Putamen (tissue), 1 donor: ENCODE measurements around the gene ASB13.

Experiments used
- DNase-seq: peaks from one replicate; pipeline ENCODE4 v3.0.0-alpha.2; 2016; ENCODE audit warnings: low spot score

The ASB13 gene

GRCh38 chr10:5647507-5648240 is 18.7 kb downstream of the ASB13 start:
- DNase-seq = no peak

- DNase-seq = no peak
Observed at GRCh38 chr10:5645944-5646617, 20.3 kb downstream of the ASB13 start.

GRCh38 chr10:5645375-5645774 is 21.0 kb downstream of the ASB13 start:
- no peak for DNase-seq

- no peak for DNase-seq
Observed at GRCh38 chr10:5644930-5645329, 21.5 kb downstream of the ASB13 start.

- no peak for DNase-seq
Observed at GRCh38 chr10:5643346-5644067, 22.9 kb downstream of the ASB13 start.

- no peak for DNase-seq
Observed at GRCh38 chr10:5641501-5641900, 24.9 kb downstream of the ASB13 start.

- no peak for DNase-seq
Observed at GRCh38 chr10:5640501-5640900, 25.9 kb downstream of the ASB13 start.

GRCh38 chr10:5640036-5640435 is 26.4 kb downstream of the ASB13 start:
- no peak for DNase-seq

GRCh38 chr10:5639066-5639465 is 27.3 kb downstream of the ASB13 start:
- DNase-seq = no peak

- DNase-seq = no peak
Observed at GRCh38 chr10:5638494-5638893, 27.9 kb downstream of the ASB13 start.

- no peak for DNase-seq
Observed at GRCh38 chr10:5634918-5635317, 31.5 kb downstream of the ASB13 start.

GRCh38 chr10:5633166-5633749 is 33.1 kb downstream of the ASB13 start:
- no peak for DNase-seq

GRCh38 chr10:5632446-5632845 is 33.9 kb downstream of the ASB13 start:
- no peak for DNase-seq

GRCh38 chr10:5631936-5632335 is 34.5 kb downstream of the ASB13 start:
- no peak for DNase-seq

GRCh38 chr10:5630112-5630436 is 36.3 kb downstream of the ASB13 start:
- DNase-seq = no peak

- DNase-seq = peak; percentile 69
Observed at GRCh38 chr10:5629303-5630111, 36.9 kb downstream of the ASB13 start.

- no peak for DNase-seq
Observed at GRCh38 chr10:5628451-5629302, 37.7 kb downstream of the ASB13 start.

GRCh38 chr10:5627486-5628044 is 38.8 kb downstream of the ASB13 start:
- no peak for DNase-seq

- DNase-seq = no peak
Observed at GRCh38 chr10:5625992-5626777, 40.2 kb downstream of the ASB13 start.

GRCh38 chr10:5624701-5625100 is 41.7 kb downstream of the ASB13 start:
- no peak for DNase-seq
